NCI-H1436 (cell line): Measurements from ENCODE around the gene TMTC2.

ENCODE experiments used
- DNase-seq: peaks from one replicate; lab custom pipeline; 2025; lab: John Stamatoyannopoulos, UW

The TMTC2 gene

GRCh38 chr12:83140135-83140534 lies 453.4 kb downstream of the TMTC2 start:
- DNase-seq: no peak

- DNase-seq: no peak
Observed at GRCh38 chr12:83141460-83141994, 454.8 kb downstream of the TMTC2 start.

- no peak for DNase-seq
Observed at GRCh38 chr12:83142914-83143313, 456.2 kb downstream of the TMTC2 start.

GRCh38 chr12:83143950-83144349 lies 457.2 kb downstream of the TMTC2 start:
- no peak for DNase-seq

GRCh38 chr12:83145325-83145840 lies 458.7 kb downstream of the TMTC2 start:
- no peak for DNase-seq

GRCh38 chr12:83147341-83147740 lies 460.6 kb downstream of the TMTC2 start:
- no peak for DNase-seq

GRCh38 chr12:83149987-83150386 lies 463.3 kb downstream of the TMTC2 start:
- no peak for DNase-seq

GRCh38 chr12:83150465-83151189 lies 463.9 kb downstream of the TMTC2 start:
- DNase-seq: no peak

- no peak for DNase-seq
Observed at GRCh38 chr12:83153177-83153576, 466.5 kb downstream of the TMTC2 start.

GRCh38 chr12:83156815-83157214 lies 470.1 kb downstream of the TMTC2 start:
- DNase-seq: no peak

GRCh38 chr12:83157604-83158003 lies 470.9 kb downstream of the TMTC2 start:
- DNase-seq: no peak

GRCh38 chr12:83158613-83159207 lies 472.0 kb downstream of the TMTC2 start:
- no peak for DNase-seq

GRCh38 chr12:83161456-83161855 lies 474.8 kb downstream of the TMTC2 start:
- DNase-seq: no peak

- DNase-seq: no peak
Observed at GRCh38 chr12:83168751-83169150, 482.0 kb downstream of the TMTC2 start.

GRCh38 chr12:83172441-83172840 lies 485.7 kb downstream of the TMTC2 start:
- no peak for DNase-seq

- DNase-seq: no peak
Observed at GRCh38 chr12:83172866-83173649, 486.4 kb downstream of the TMTC2 start.

GRCh38 chr12:83179999-83180398 lies 493.3 kb downstream of the TMTC2 start:
- DNase-seq: no peak

GRCh38 chr12:83181074-83181473 lies 494.4 kb downstream of the TMTC2 start:
- DNase-seq: no peak

- no peak for DNase-seq
Observed at GRCh38 chr12:83183132-83183531, 496.4 kb downstream of the TMTC2 start.
